Erythroblast (primary cell): Measurements from ENCODE around the gene AVL9.

Source experiments
- GATA1 ChIP-seq: IDR thresholded peaks from 2 replicates; pipeline ENCODE4 v1.6.1; 2011; ENCODE audit warnings: low read depth, mild to moderate bottlenecking, control low read depth, low read length, moderate library complexity
- POLR2A ChIP-seq: IDR thresholded peaks from 2 replicates; pipeline ENCODE4 v1.6.1; 2011; ENCODE audit warnings: mild to moderate bottlenecking, low read length

DNA sequence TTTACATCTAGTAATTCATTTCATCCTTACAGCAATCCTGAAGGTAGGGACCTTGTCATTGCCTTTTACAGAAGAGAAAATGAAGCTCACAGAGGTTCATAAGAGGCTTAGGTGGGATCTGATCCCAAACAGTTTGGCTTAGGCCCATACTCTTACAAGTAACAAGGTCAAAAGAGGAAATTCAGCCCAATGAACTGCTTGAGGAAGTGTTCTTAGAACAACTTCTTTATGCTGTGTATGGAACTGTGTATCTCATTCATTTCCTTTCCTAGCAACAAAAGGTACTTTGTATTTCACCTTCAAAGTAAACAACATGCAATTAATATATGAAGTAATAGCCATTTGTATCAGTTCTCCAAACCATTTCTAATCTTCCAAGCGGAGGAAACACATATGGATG lies 79.3 kb downstream of the AVL9 start:
- TF ChIP-seq POLR2A (no peak), GATA1 (no peak)
